CD4-positive, alpha-beta memory T cell (primary cell): Measurements from ENCODE around the gene SAP30. TPM values are rescaled to one million over a fixed set of nuclear protein-coding genes. Genes with fewer than 3 reads are reported as not detected.

Source experiments
- CTCF ChIA-PET: fragments of 350-600 bp; sonication (Branson Sonifier 250); formaldehyde crosslinking; loops from one replicate; lab custom pipeline; 2021; ENCODE audit warnings: inconsistent platforms; ENCODE audit not compliant: partially characterized antibody; lab: Charles Lee
- POLR2A ChIA-PET: fragments of 350-600 bp; sonication (Branson Sonifier 250); formaldehyde crosslinking; loops from one replicate; lab custom pipeline; 2021; ENCODE audit not compliant: partially characterized antibody; lab: Charles Lee
- DNase-seq, 5 donors: peaks; one replicate each; pipeline versions ENCODE4 v3.0.0 to v3.0.0-alpha.2; 2020 to 2022; ENCODE audit warnings: mixed read lengths in 1 of 5
- H3K27ac ChIP-seq: one replicate; pipeline ENCODE4 v1.7.0; 2013; ENCODE audit warnings: low read depth, low read length
- H3K27me3 ChIP-seq: 2 replicates; pipeline ENCODE4 v1.7.0; 2013; ENCODE audit warnings: mild to moderate bottlenecking, low read length, moderate library complexity; ENCODE audit not compliant: insufficient read depth
- H3K36me3 ChIP-seq: 2 replicates; pipeline ENCODE4 v1.7.0; 2013; ENCODE audit warnings: mild to moderate bottlenecking, low read length, moderate library complexity; ENCODE audit not compliant: insufficient read depth
- H3K4me1 ChIP-seq: 2 replicates; pipeline ENCODE4 v1.7.0; 2013; ENCODE audit warnings: mild to moderate bottlenecking, low read length, moderate library complexity; ENCODE audit not compliant: insufficient read depth
- H3K4me3 ChIP-seq, 2 donors: one replicate each; pipeline ENCODE4 v1.7.0; 2013; ENCODE audit warnings: low read length in 2 of 2, mild to moderate bottlenecking in 1 of 2
- H3K9me3 ChIP-seq, 2 donors: one replicate each; pipeline ENCODE4 v1.7.0; 2013; ENCODE audit warnings: low read length in 2 of 2, control low read depth in 1 of 2; ENCODE audit not compliant: control insufficient read depth in 1 of 2
- H3K27ac Mint-ChIP-seq, 7 donors: one replicate each; pipeline ENCODE4 v1.8.0; 2020 to 2021; ENCODE audit warnings: mixed read lengths in 7 of 7, mild to moderate bottlenecking in 6 of 7, inconsistent platforms in 3 of 7, moderate library complexity in 3 of 7
- H3K27me3 Mint-ChIP-seq, 2 donors: one replicate each; pipeline ENCODE4 v1.8.0; 2020 to 2021; ENCODE audit warnings: mixed read lengths in 2 of 2
- H3K36me3 Mint-ChIP-seq, 2 donors: one replicate each; pipeline ENCODE4 v1.8.0; 2020 to 2021; ENCODE audit warnings: mixed read lengths in 2 of 2, inconsistent platforms in 1 of 2, mild to moderate bottlenecking in 1 of 2
- H3K4me1 Mint-ChIP-seq, 4 donors: one replicate each; pipeline ENCODE4 v1.8.0; 2020 to 2021; ENCODE audit warnings: mixed read lengths in 4 of 4, mild to moderate bottlenecking in 1 of 4
- H3K4me3 Mint-ChIP-seq, 8 donors: one replicate each; pipeline ENCODE4 v1.8.0; 2020 to 2021; ENCODE audit warnings: mixed read lengths in 8 of 8, mild to moderate bottlenecking in 7 of 8, moderate library complexity in 6 of 8, inconsistent platforms in 3 of 8
- H3K9me3 Mint-ChIP-seq, 8 donors: one replicate each; pipeline ENCODE4 v1.8.0; 2020 to 2021; ENCODE audit warnings: mixed read lengths in 8 of 8, mild to moderate bottlenecking in 5 of 8, inconsistent platforms in 3 of 8, moderate library complexity in 1 of 8
- intact Hi-C: fragments of 100-400 bp; cut with micrococcal nuclease; formaldehyde crosslinking; loops from one replicate; pipeline ENCODE4 v1.15.1; 2023
- polyA plus RNA-seq, 2 donors: library from polyadenylated mRNA; unstranded; fragments of 300-500 nt; fragmentation: Illumina TruSeq; gene quantifications; one replicate each; pipeline ENCODE4 v1.2.3, GENCODE V29; 2021
- total RNA-seq, 2 experiments: library from RNA; stranded (reverse); gene quantifications; one replicate each; pipeline ENCODE4 v1.2.3, GENCODE V29; 2021

Gene SAP30
- total and polyA plus RNA-seq, 4 experiments from 2014 or later: 5.6 to 7.1 (median 6.4) TPM

- Mint-ChIP-seq H3K4me1 (peaks cover 4 to 8% (median 7%) of the 10 kb centered on the region in 4 donors), H3K36me3 (no peaks in the 10 kb centered on the region), H3K4me3 (no peak overlapping the region), H3K27ac (no peak overlapping the region), H3K27me3 (no peaks in the 10 kb centered on the region), H3K9me3 (no peaks in the 10 kb centered on the region)
- Histone ChIP-seq H3K4me1 (peaks cover 4% of the 10 kb centered on the region), H3K27me3 (no peaks in the 10 kb centered on the region), H3K36me3 (no peaks in the 10 kb centered on the region), H3K27ac (no peak overlapping the region), H3K9me3 (no peaks in the 10 kb centered on the region), H3K4me3 (no peak overlapping the region)
- ChIA-PET POLR2A (no interaction called here), CTCF (interaction anchor here (0.7 to 14.5 kb wide), 23 partner anchors 9 to 405 kb away, joined by 3 to 295 read pairs (median 4); no protein-coding TSS in a partner anchor)
- no peak for DNase-seq
- intact Hi-C loops: loop anchor here (1.0 to 5.0 kb wide), 5 partner anchors 46 to 405 kb away; partner anchors contain the start of gene SAP30
Measured at GRCh38 chr4:173417833-173418232, 47.1 kb downstream of the SAP30 start.

- Histone ChIP-seq H3K9me3 (no peaks in the 10 kb centered on the region), H3K4me1 (peaks cover 4% of the 10 kb centered on the region), H3K4me3 (no peak overlapping the region), H3K36me3 (no peaks in the 10 kb centered on the region), H3K27ac (no peak overlapping the region), H3K27me3 (no peaks in the 10 kb centered on the region)
- ChIA-PET CTCF (interaction anchor here (0.8 to 14.5 kb wide), 28 partner anchors 9 to 408 kb away, joined by 3 to 295 read pairs (median 4); no protein-coding TSS in a partner anchor), POLR2A (no interaction called here)
- no peak overlapping the region for H3K27ac Mint-ChIP-seq
- H3K4me3 Mint-ChIP-seq: no peak overlapping the region
- intact Hi-C loops: loop anchor here (5.0 kb wide), 1 partner anchor 46 kb away; the partner anchor contains the start of gene SAP30
- no peaks in the 10 kb centered on the region for H3K9me3 Mint-ChIP-seq
- peaks cover 4 to 8% (median 7%) of the 10 kb centered on the region in 4 donors for H3K4me1 Mint-ChIP-seq
- no peaks in the 10 kb centered on the region for H3K27me3 Mint-ChIP-seq
- no peaks in the 10 kb centered on the region for H3K36me3 Mint-ChIP-seq
- DNase-seq: no peak
Measured at GRCh38 chr4:173418639-173419038, 47.9 kb downstream of the SAP30 start.

- Histone ChIP-seq H3K27me3 (no peaks in the 10 kb centered on the region), H3K36me3 (no peaks in the 10 kb centered on the region), H3K4me1 (peaks cover 10% of the 10 kb centered on the region), H3K4me3 (no peak overlapping the region), H3K27ac (no peak overlapping the region), H3K9me3 (no peaks in the 10 kb centered on the region)
- Mint-ChIP-seq H3K27ac (no peak overlapping the region), H3K4me3 (peak overlapping the region in 1 of 8 donors; percentile 0), H3K27me3 (no peaks in the 10 kb centered on the region), H3K4me1 (peaks cover 11 to 16% (median 14%) of the 10 kb centered on the region in 4 donors), H3K36me3 (no peaks in the 10 kb centered on the region), H3K9me3 (no peaks in the 10 kb centered on the region)
- CTCF ChIA-PET: interaction anchor here (0.7 to 14.5 kb wide), 47 partner anchors 9 to 900 kb away, joined by 3 to 295 read pairs (median 5); partner anchors contain the start of genes HMGB2 and SAP30
- peak in 4 of 5 donors; percentile 17 to 35 (median 26) for DNase-seq
- POLR2A ChIA-PET: interaction anchor here (1.0 to 1.8 kb wide), 6 partner anchors 50 to 98 kb away, joined by 3 to 7 read pairs (median 6); partner anchors contain the start of genes HMGB2 and SAP30
- intact Hi-C loops: loop anchor here (1.0 to 5.0 kb wide), 2 partner anchors 74 to 737 kb away; no protein-coding TSS in a partner anchor
Measured at GRCh38 chr4:173420324-173420752, 49.6 kb downstream of the SAP30 start.

GRCh38 chr4:173420801-173421200 lies 50.0 kb downstream of the SAP30 start:
- ChIA-PET CTCF (interaction anchor here (0.7 to 14.5 kb wide), 47 partner anchors 10 to 899 kb away, joined by 3 to 295 read pairs (median 5); partner anchors contain the start of genes HMGB2 and SAP30), POLR2A (interaction anchor here (1.0 to 1.8 kb wide), 6 partner anchors 50 to 99 kb away, joined by 3 to 7 read pairs (median 6); partner anchors contain the start of genes HMGB2 and SAP30)
- intact Hi-C loops: loop anchor here (1.0 to 5.0 kb wide), 2 partner anchors 74 to 736 kb away; no protein-coding TSS in a partner anchor
- Mint-ChIP-seq H3K4me3 (peak overlapping the region in 1 of 8 donors; percentile 0), H3K27me3 (no peaks in the 10 kb centered on the region), H3K4me1 (peaks cover 16 to 21% (median 18%) of the 10 kb centered on the region in 4 donors), H3K36me3 (no peaks in the 10 kb centered on the region), H3K27ac (no peak overlapping the region), H3K9me3 (no peaks in the 10 kb centered on the region)
- no peak overlapping the region for H3K4me3 ChIP-seq
- no peak for DNase-seq
- no peaks in the 10 kb centered on the region for H3K9me3 ChIP-seq
- H3K36me3 ChIP-seq: no peaks in the 10 kb centered on the region
- no peaks in the 10 kb centered on the region for H3K27me3 ChIP-seq
- H3K27ac ChIP-seq: no peak overlapping the region
- H3K4me1 ChIP-seq: peaks cover 15% of the 10 kb centered on the region

- Mint-ChIP-seq H3K36me3 (no peaks in the 10 kb centered on the region), H3K9me3 (peaks cover 0 to 3% (median 0%) of the 10 kb centered on the region in 8 donors), H3K27me3 (no peaks in the 10 kb centered on the region), H3K4me1 (peaks cover 32 to 46% (median 42%) of the 10 kb centered on the region in 4 donors), H3K4me3 (peak overlapping the region in 6 of 8 donors; percentile 37 to 82 (median 60)), H3K27ac (peak overlapping the region; percentile 42 to 87 (median 67))
- H3K4me3 ChIP-seq: no peak overlapping the region
- CTCF ChIA-PET: interaction anchor here (0.8 to 3.8 kb wide), 9 partner anchors 12 to 124 kb away, joined by 3 to 22 read pairs (median 4); no protein-coding TSS in a partner anchor
- H3K27me3 ChIP-seq: no peaks in the 10 kb centered on the region
- H3K27ac ChIP-seq: no peak overlapping the region
- intact Hi-C loops: loop anchor here (5.0 kb wide), 1 partner anchor 732 kb away; no protein-coding TSS in a partner anchor
- POLR2A ChIA-PET: interaction anchor here (0.5 to 3.1 kb wide), 6 partner anchors 55 to 149 kb away, joined by 3 to 14 read pairs (median 3); partner anchors contain the start of genes HMGB2 and SAP30
- no peaks in the 10 kb centered on the region for H3K9me3 ChIP-seq
- no peaks in the 10 kb centered on the region for H3K36me3 ChIP-seq
- H3K4me1 ChIP-seq: peaks cover 31% of the 10 kb centered on the region
- no peak for DNase-seq
Measured at GRCh38 chr4:173424899-173425805, 54.4 kb downstream of the SAP30 start.

DNA sequence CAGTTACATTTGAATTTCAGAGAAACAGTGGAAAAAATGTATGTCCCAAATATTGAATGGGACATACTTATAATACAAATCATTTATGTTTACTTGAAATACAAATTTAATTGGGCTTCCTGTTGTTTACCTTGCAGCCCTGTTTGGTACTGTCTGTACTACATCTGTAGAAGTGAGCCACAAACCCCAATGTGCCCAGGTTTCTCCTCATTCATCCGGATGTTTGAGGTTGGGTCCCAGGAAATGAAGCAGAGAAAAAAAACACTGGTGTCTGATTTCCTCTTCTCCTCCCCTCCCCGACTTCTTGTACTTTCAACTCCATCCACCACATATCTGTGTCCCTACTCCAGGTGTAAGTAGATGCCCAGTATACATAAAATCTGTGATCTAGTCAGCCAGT lies 55.3 kb downstream of the SAP30 start:
- Mint-ChIP-seq H3K4me3 (peak overlapping the region; percentile 4 to 82 (median 55)), H3K36me3 (no peaks in the 10 kb centered on the region), H3K9me3 (peaks cover 0 to 8% (median 2%) of the 10 kb centered on the region in 8 donors), H3K4me1 (peaks cover 28 to 40% (median 35%) of the 10 kb centered on the region in 4 donors), H3K27me3 (no peaks in the 10 kb centered on the region), H3K27ac (peak overlapping the region in 6 of 7 donors; percentile 33 to 87 (median 70))
- no peak overlapping the region for H3K27ac ChIP-seq
- ChIA-PET CTCF (interaction anchor here (0.8 to 3.8 kb wide), 6 partner anchors 18 to 107 kb away, joined by 3 to 22 read pairs (median 4); no protein-coding TSS in a partner anchor), POLR2A (interaction anchor here (3.1 kb wide), 1 partner anchor 56 kb away, joined by 14 read pairs; the partner anchor contains the start of gene SAP30)
- no peaks in the 10 kb centered on the region for H3K27me3 ChIP-seq
- no peaks in the 10 kb centered on the region for H3K9me3 ChIP-seq
- peaks cover 27% of the 10 kb centered on the region for H3K4me1 ChIP-seq
- no peak overlapping the region for H3K4me3 ChIP-seq
- DNase-seq: peak in 4 of 5 donors; percentile 18 to 22 (median 20)
- intact Hi-C loops: no loop called here
- H3K36me3 ChIP-seq: no peaks in the 10 kb centered on the region
